ENCODE measurements around the gene SLC37A1.

SLC37A1 gene

GRCh38 chr21:42465803-42466127 is 47.9 kb upstream of the SLC37A1 start:
- H3F3A ChIP-seq (ENCODE audit: insufficient read depth), result peaks cover 6% of the 10 kb centered on the region; the same call in 1 of the 2 replicates
- no peak overlapping the region for H3K27ac ChIP-seq (ENCODE audit: low read depth, low read length)
- no peak overlapping the region; the same call in 1 of the 2 replicates for H3K9ac ChIP-seq (ENCODE audit: low read length)
- H3K79me2 ChIP-seq (ENCODE audit: insufficient read depth, low read length), result no peaks in the 10 kb centered on the region
- no peaks in the 10 kb centered on the region for H3K36me3 ChIP-seq (ENCODE audit: low read length)
- no peak for TF ChIP-seq CTCF (IDR thresholded peaks at IDR 0.05; ENCODE audit: insufficient read depth, low read length, poor library complexity, severe bottlenecking)
- TF ChIP-seq EZH2phosphoT487 (conservative IDR thresholded peaks at IDR 0.05; ENCODE audit: low read length), result no peak
- no peak overlapping the region for H2AFZ ChIP-seq (ENCODE audit: low read depth, low read length, severe bottlenecking)
- H3K4me2 ChIP-seq (ENCODE audit: low read depth, low read length, poor library complexity, severe bottlenecking), result peak overlapping the region; percentile 32
- H3K9me2 ChIP-seq (replicated peaks; ENCODE audit: insufficient read depth, low read length), result no peaks in the 10 kb centered on the region
- no peaks in the 10 kb centered on the region for H3K9me3 ChIP-seq (ENCODE audit: insufficient read depth, low read length)
- H3K27me3 ChIP-seq (ENCODE audit: low read length), result no peaks in the 10 kb centered on the region
- no peaks in the 10 kb centered on the region for H4K20me1 ChIP-seq (ENCODE audit: low read depth, low read length)
- H3K4me3 ChIP-seq (ENCODE audit: insufficient read depth, low read length, poor library complexity, severe bottlenecking), result no peak overlapping the region

GRCh38 chr21:42466700-42467099 is 47.0 kb upstream of the SLC37A1 start:
- TF ChIP-seq EZH2phosphoT487 (conservative IDR thresholded peaks at IDR 0.05; ENCODE audit: low read length) (no peak), CTCF (IDR thresholded peaks at IDR 0.05; ENCODE audit: insufficient read depth, low read length, poor library complexity, severe bottlenecking) (no peak)
- no peaks in the 10 kb centered on the region for H3K9me2 ChIP-seq (replicated peaks; ENCODE audit: insufficient read depth, low read length)
- no peak overlapping the region for H3K4me3 ChIP-seq (ENCODE audit: insufficient read depth, low read length, poor library complexity, severe bottlenecking)
- H4K20me1 ChIP-seq (ENCODE audit: low read depth, low read length), result no peaks in the 10 kb centered on the region
- no peaks in the 10 kb centered on the region for H3K27me3 ChIP-seq (ENCODE audit: low read length)
- no peaks in the 10 kb centered on the region for H3K36me3 ChIP-seq (ENCODE audit: low read length)
- no peaks in the 10 kb centered on the region for H3K9me3 ChIP-seq (ENCODE audit: insufficient read depth, low read length)
- H3K79me2 ChIP-seq (ENCODE audit: insufficient read depth, low read length), result no peaks in the 10 kb centered on the region
- no peak overlapping the region for H3K4me2 ChIP-seq (ENCODE audit: low read depth, low read length, poor library complexity, severe bottlenecking)
- H2AFZ ChIP-seq (ENCODE audit: low read depth, low read length, severe bottlenecking), result no peak overlapping the region
- H3F3A ChIP-seq (ENCODE audit: insufficient read depth), result peaks cover 6% of the 10 kb centered on the region; the same call in 1 of the 2 replicates
- no peak overlapping the region for H3K27ac ChIP-seq (ENCODE audit: low read depth, low read length)
- H3K9ac ChIP-seq (ENCODE audit: low read length), result no peak overlapping the region

- Histone ChIP-seq H3K79me2 (ENCODE audit: insufficient read depth, low read length) (no peaks in the 10 kb centered on the region), H3F3A (ENCODE audit: insufficient read depth) (peaks cover 6% of the 10 kb centered on the region; the same call in 1 of the 2 replicates), H3K27me3 (ENCODE audit: low read length) (no peaks in the 10 kb centered on the region), H3K36me3 (ENCODE audit: low read length) (no peaks in the 10 kb centered on the region), H3K9me2 (replicated peaks; ENCODE audit: insufficient read depth, low read length) (no peaks in the 10 kb centered on the region), H3K9ac (ENCODE audit: low read length) (no peak overlapping the region), H4K20me1 (ENCODE audit: low read depth, low read length) (no peaks in the 10 kb centered on the region), H3K4me2 (ENCODE audit: low read depth, low read length, poor library complexity, severe bottlenecking) (no peak overlapping the region), H2AFZ (ENCODE audit: low read depth, low read length, severe bottlenecking) (no peak overlapping the region), H3K9me3 (ENCODE audit: insufficient read depth, low read length) (no peaks in the 10 kb centered on the region), H3K4me3 (ENCODE audit: insufficient read depth, low read length, poor library complexity, severe bottlenecking) (no peak overlapping the region), H3K27ac (ENCODE audit: low read depth, low read length) (no peak overlapping the region)
- TF ChIP-seq CTCF (IDR thresholded peaks at IDR 0.05; ENCODE audit: insufficient read depth, low read length, poor library complexity, severe bottlenecking) (no peak), EZH2phosphoT487 (conservative IDR thresholded peaks at IDR 0.05; ENCODE audit: low read length) (no peak)
Measured at GRCh38 chr21:42467140-42467983, 46.3 kb upstream of the SLC37A1 start.
